Stimulated activated effector memory CD8-positive, alpha-beta T cell treated with anti-CD3 and anti-CD28 coated beads, Interleukin-12 subunit alpha, Interleukin-12 subunit beta, amount 100 ng/mL, for 72 hours (primary cell): ENCODE measurements around the gene TLL2.
A peak's percentile ranks its signal among the peaks of the same experiment; 100 is the strongest.

ENCODE experiments used
- ATAC-seq: fragments of 150-1000 bp; cut with Tn5 transposase; 2 replicates; pipeline ENCODE4 v1.10.0; 2021
- DNase-seq, 2 donors: peaks; one replicate each; pipeline ENCODE4 v3.0.0; 2021 to 2022; ENCODE audit warnings: low spot score in 2 of 2
- H3K27ac Mint-ChIP-seq: one replicate; pipeline ENCODE4 v1.8.0; 2022; ENCODE audit warnings: mild to moderate bottlenecking, mixed read lengths
- H3K36me3 Mint-ChIP-seq: one replicate; pipeline ENCODE4 v1.8.0; 2022; ENCODE audit warnings: mild to moderate bottlenecking, mixed read lengths
- H3K4me1 Mint-ChIP-seq: one replicate; pipeline ENCODE4 v1.8.0; 2022; ENCODE audit warnings: mixed read lengths
- H3K4me3 Mint-ChIP-seq: one replicate; pipeline ENCODE4 v1.8.0; 2022; ENCODE audit warnings: mild to moderate bottlenecking, mixed read lengths
- H3K9me3 Mint-ChIP-seq: one replicate; pipeline ENCODE4 v1.8.0; 2022; ENCODE audit warnings: mixed read lengths

Gene TLL2

GRCh38 chr10:96358851-96359540 lies 154.7 kb downstream of the TLL2 start, which contains the start of gene OPALIN:
Gene OPALIN (minus strand): TSS chr10:96359002. CDS start chr10:96358896, 106 bp downstream.
- no peak for ATAC-seq
- no peaks in the 10 kb centered on the region for H3K36me3 Mint-ChIP-seq
- H3K4me1 Mint-ChIP-seq = no peaks in the 10 kb centered on the region
- DNase-seq = no peak
- no peak within 1 kb of the TSS for H3K4me3 Mint-ChIP-seq
- no peaks in the 10 kb centered on the region for H3K9me3 Mint-ChIP-seq
- no peak within 1 kb of the TSS for H3K27ac Mint-ChIP-seq

DNA sequence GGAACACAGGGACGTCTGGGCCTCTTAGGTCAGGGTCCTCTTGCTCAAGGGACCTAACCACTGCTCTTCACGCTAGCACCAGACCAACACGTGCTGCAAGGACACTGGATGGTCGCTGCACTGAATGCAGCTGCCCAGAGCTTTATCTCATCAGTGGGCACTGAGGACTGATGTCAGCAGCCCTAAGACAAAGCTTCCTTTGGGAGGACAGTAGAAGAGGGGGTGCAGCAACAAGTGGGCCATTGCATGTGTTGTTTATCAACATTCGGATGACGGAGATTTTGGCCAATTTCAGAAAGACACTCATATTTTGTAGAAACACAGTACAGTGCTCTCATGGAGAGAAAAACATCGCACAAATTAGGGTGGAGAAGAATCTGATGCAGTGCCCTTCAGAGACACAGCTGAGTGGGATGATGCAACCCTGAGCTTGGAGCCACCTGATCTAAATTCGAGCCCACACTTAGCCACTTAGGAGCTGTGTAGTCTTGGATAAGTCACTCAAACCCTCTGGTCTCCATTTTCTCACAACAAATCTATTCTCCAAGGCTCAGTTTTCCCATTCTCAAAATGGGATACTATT lies 156.6 kb downstream of the TLL2 start:
- ATAC-seq = no peak
- no peaks in the 10 kb centered on the region for H3K36me3 Mint-ChIP-seq
- DNase-seq = no peak
- H3K4me1 Mint-ChIP-seq = no peaks in the 10 kb centered on the region
- H3K4me3 Mint-ChIP-seq = no peak overlapping the region
- H3K27ac Mint-ChIP-seq = no peak overlapping the region
- no peaks in the 10 kb centered on the region for H3K9me3 Mint-ChIP-seq

GRCh38 chr10:96352582-96352981 lies 161.1 kb downstream of the TLL2 start:
- Mint-ChIP-seq H3K9me3 (no peaks in the 10 kb centered on the region), H3K4me3 (no peak overlapping the region), H3K36me3 (no peaks in the 10 kb centered on the region), H3K27ac (no peak overlapping the region), H3K4me1 (no peaks in the 10 kb centered on the region)
- ATAC-seq (no peak), DNase-seq (no peak)

DNA sequence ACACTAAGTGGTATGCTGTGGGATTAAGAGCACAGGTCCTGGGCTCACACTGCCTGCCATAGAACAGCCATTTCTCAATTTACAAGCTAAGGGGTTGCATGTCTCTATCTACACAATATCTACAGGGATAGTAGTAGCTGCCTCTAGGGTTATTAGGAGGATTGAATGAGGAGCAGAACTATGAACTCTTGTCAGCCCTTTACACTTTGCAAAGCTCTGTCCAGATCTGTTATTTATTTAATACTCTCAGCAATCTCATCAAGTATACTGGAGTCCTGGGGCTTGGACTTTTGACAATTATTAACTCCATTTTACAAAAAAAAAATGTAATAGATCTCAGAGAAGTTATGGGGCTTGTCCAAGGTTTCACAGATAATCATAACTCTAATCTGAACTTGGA lies 161.7 kb downstream of the TLL2 start:
- H3K36me3 Mint-ChIP-seq = no peaks in the 10 kb centered on the region
- ATAC-seq (no peak), DNase-seq (no peak)
- no peaks in the 10 kb centered on the region for H3K4me1 Mint-ChIP-seq
- no peaks in the 10 kb centered on the region for H3K9me3 Mint-ChIP-seq
- no peak overlapping the region for H3K27ac Mint-ChIP-seq
- H3K4me3 Mint-ChIP-seq = no peak overlapping the region

GRCh38 chr10:96346295-96346694 lies 167.4 kb downstream of the TLL2 start:
- ATAC-seq (no peak), DNase-seq (no peak)
- Mint-ChIP-seq H3K4me1 (peaks cover 4% of the 10 kb centered on the region), H3K36me3 (no peaks in the 10 kb centered on the region), H3K4me3 (no peak overlapping the region), H3K9me3 (peaks cover 8% of the 10 kb centered on the region), H3K27ac (no peak overlapping the region)

- H3K27ac Mint-ChIP-seq = no peak overlapping the region
- DNase-seq = no peak
- no peak overlapping the region for H3K4me3 Mint-ChIP-seq
- ATAC-seq = no peak
- H3K4me1 Mint-ChIP-seq = peaks cover 6% of the 10 kb centered on the region
- H3K36me3 Mint-ChIP-seq = no peaks in the 10 kb centered on the region
- H3K9me3 Mint-ChIP-seq = peaks cover 8% of the 10 kb centered on the region
These were observed 168.5 kb downstream of the TLL2 start for GRCh38 chr10:96345222-96345621.

- H3K9me3 Mint-ChIP-seq = peaks cover 8% of the 10 kb centered on the region
- no peak overlapping the region for H3K27ac Mint-ChIP-seq
These were observed 169.5 kb downstream of the TLL2 start for GRCh38 chr10:96344178-96344577.

GRCh38 chr10:96342402-96342801 lies 171.3 kb downstream of the TLL2 start:
- no peak overlapping the region for H3K4me3 Mint-ChIP-seq
- DNase-seq (no peak), ATAC-seq (no peak)
- peaks cover 6% of the 10 kb centered on the region for H3K4me1 Mint-ChIP-seq
- H3K27ac Mint-ChIP-seq = no peak overlapping the region
- peaks cover 8% of the 10 kb centered on the region for H3K9me3 Mint-ChIP-seq
- peaks cover 2% of the 10 kb centered on the region for H3K36me3 Mint-ChIP-seq

More at GRCh38 chr10:96344178-96344577, 169.5 kb downstream of the TLL2 start:
- DNase-seq (no peak), ATAC-seq (no peak)
- no peak overlapping the region for H3K4me3 Mint-ChIP-seq
- peaks cover 6% of the 10 kb centered on the region for H3K4me1 Mint-ChIP-seq
- H3K36me3 Mint-ChIP-seq = no peaks in the 10 kb centered on the region

DNA sequence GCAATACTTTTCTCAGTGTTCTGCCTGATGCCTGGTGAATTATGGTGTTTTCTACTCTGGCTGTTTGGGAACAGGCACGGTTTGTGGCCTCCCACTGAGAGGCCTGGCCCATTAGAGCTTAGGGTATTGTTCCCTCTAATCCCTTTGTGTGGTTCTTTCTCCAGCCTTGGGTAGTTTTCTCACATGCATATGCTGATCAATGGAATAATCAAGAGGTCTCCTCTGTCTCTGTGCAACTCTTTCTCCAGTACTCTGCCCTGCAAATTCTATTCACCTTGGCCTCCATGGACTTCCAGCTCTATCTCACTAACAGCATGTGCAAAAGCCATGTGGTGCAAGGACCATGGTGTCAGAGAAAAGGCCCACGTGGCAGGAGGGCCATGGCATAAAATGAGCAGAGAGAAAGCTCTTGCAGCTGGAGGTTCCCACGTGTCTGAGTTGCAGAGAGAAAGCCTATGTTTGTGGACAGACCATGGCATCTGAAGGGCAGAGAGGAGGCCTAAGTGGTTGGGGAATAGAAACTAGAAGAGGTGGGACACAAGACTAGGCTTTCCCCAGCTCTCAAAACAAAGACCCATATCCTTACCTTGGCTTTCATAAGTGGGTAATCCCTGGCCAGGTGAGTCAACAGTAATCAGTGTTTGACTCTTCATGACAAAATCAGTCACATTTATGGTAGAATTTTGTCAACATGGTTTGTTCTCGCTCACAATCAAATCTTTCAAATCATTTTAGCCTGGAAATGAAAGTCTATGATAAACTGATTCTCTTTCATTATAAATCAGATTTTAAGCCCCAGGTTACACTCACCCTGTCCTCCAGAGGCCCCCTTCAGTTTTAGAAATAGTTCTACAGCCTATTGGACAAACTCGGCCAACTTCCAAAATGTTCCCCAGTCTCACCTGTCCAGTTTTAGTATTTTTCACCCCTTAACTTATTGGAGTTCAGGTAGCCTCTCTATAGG lies 172.2 kb downstream of the TLL2 start:
- peaks cover 8% of the 10 kb centered on the region for H3K9me3 Mint-ChIP-seq
- DNase-seq = no peak

GRCh38 chr10:96339956-96340904 lies 173.5 kb downstream of the TLL2 start:
- H3K36me3 Mint-ChIP-seq = peaks cover 5% of the 10 kb centered on the region
- H3K4me1 Mint-ChIP-seq = peaks cover 6% of the 10 kb centered on the region
- no peaks in the 10 kb centered on the region for H3K9me3 Mint-ChIP-seq
- H3K27ac Mint-ChIP-seq = no peak overlapping the region
- ATAC-seq = peak; percentile 68
- peak; percentile 29 to 65 for DNase-seq
- H3K4me3 Mint-ChIP-seq = no peak overlapping the region

More for the DNA sequence above, 172.2 kb downstream of the TLL2 start:
- ATAC-seq = peak; percentile 84
- H3K4me1 Mint-ChIP-seq = peaks cover 6% of the 10 kb centered on the region
- peaks cover 5% of the 10 kb centered on the region for H3K36me3 Mint-ChIP-seq
- no peak overlapping the region for H3K4me3 Mint-ChIP-seq
- H3K27ac Mint-ChIP-seq = no peak overlapping the region

GRCh38 chr10:96339383-96339782 lies 174.3 kb downstream of the TLL2 start:
- H3K4me3 Mint-ChIP-seq = no peak overlapping the region

GRCh38 chr10:96338279-96338925 lies 175.3 kb downstream of the TLL2 start:
- H3K4me1 Mint-ChIP-seq = peaks cover 6% of the 10 kb centered on the region
- no peak overlapping the region for H3K27ac Mint-ChIP-seq
- ATAC-seq = no peak
- H3K4me3 Mint-ChIP-seq = no peak overlapping the region
- DNase-seq = no peak
- H3K36me3 Mint-ChIP-seq = peaks cover 5% of the 10 kb centered on the region
- H3K9me3 Mint-ChIP-seq = no peaks in the 10 kb centered on the region

More at GRCh38 chr10:96339383-96339782, 174.3 kb downstream of the TLL2 start:
- H3K36me3 Mint-ChIP-seq = peaks cover 5% of the 10 kb centered on the region
- no peak overlapping the region for H3K27ac Mint-ChIP-seq
- no peaks in the 10 kb centered on the region for H3K9me3 Mint-ChIP-seq
- ATAC-seq (no peak), DNase-seq (no peak)
- peaks cover 6% of the 10 kb centered on the region for H3K4me1 Mint-ChIP-seq

GRCh38 chr10:96337106-96337505 lies 176.6 kb downstream of the TLL2 start:
- H3K36me3 Mint-ChIP-seq = peaks cover 5% of the 10 kb centered on the region

More at GRCh38 chr10:96337106-96337505, 176.6 kb downstream of the TLL2 start:
- H3K4me1 Mint-ChIP-seq = peaks cover 6% of the 10 kb centered on the region
- H3K27ac Mint-ChIP-seq = no peak overlapping the region
- DNase-seq (no peak), ATAC-seq (no peak)
- H3K9me3 Mint-ChIP-seq = no peaks in the 10 kb centered on the region
- no peak overlapping the region for H3K4me3 Mint-ChIP-seq
